ENCODE measurements around the gene EXOC1.
"Not testable (repeated sequence)": the region's sequence is repeated elsewhere in the genome, so short reads cannot be mapped to it uniquely, and the experiment has no call there.

Gene EXOC1

DNA sequence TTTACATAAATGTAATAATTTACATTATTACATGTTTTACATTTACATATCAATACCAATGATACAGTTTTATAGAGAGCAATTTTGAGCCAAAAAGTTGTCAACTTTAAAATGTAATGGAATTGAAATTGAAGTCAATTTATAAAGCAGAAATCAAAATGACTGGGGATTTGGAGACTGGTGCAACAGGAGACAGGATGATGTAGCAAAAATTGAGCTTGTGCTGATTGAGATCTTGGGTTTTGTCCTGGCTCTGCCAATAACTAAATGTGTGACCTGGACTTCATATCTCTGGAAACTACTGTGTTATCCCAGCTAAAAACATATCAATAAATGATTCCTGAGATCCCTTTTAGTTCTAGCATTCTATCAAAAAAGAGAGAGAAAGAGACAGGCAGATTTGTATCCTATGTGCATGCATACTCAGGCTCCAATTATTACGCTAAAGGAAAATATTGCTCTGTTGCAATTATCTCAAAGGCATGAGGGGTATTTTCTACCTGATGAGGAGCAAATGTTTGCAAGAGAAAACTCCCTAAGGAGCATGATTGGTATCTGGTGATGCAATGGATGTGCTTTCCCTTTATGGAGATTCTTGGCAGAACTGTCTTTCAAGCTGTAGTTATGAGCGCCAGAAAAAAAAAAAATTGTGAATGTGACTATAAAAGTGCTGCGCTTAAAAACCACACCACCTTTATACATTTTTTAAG, 19.2 kb upstream of the EXOC1 start:
- H3K36me3 Mint-ChIP-seq: no peaks in the 10 kb centered on the region
- peaks cover 29 to 33% of the 10 kb centered on the region in 2 donors for H3K27me3 Mint-ChIP-seq
- ATAC-seq (replicated peaks) (no peak), DNase-seq (no peak)
- no peaks in the 10 kb centered on the region for H3K4me1 Mint-ChIP-seq
- H3K4me3 Mint-ChIP-seq: no peak overlapping the region
- H3K9me3 Mint-ChIP-seq: peaks cover 8 to 9% of the 10 kb centered on the region in 2 donors
- no peak overlapping the region for H3K27ac Mint-ChIP-seq

DNA sequence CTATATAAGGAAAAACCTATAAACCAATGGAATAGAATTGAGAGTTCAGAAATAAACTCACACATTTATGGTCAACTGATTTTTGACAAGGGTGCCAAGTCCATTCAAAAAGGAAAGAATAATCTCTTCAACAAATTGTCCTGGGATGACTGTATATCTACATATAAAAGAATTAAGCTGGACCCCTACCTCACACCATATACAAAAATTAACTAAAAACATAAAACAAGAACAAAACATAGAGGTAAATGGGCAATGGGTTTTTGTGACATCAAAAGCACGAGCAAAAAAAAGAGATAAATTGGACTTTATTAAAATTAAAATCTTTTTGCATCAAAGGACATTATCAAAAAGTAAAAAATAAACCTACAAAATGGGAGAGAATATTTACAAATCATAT, 15.5 kb upstream of the EXOC1 start:
- Mint-ChIP-seq H3K9me3 (peaks cover 8 to 9% of the 10 kb centered on the region in 2 donors), H3K4me1 (no peaks in the 10 kb centered on the region), H3K4me3 (no peak overlapping the region), H3K27me3 (peaks cover 40 to 46% of the 10 kb centered on the region in 2 donors), H3K27ac (no peak overlapping the region), H3K36me3 (no peaks in the 10 kb centered on the region)
- DNase-seq: no peak
- ATAC-seq (replicated peaks): no peak

DNA sequence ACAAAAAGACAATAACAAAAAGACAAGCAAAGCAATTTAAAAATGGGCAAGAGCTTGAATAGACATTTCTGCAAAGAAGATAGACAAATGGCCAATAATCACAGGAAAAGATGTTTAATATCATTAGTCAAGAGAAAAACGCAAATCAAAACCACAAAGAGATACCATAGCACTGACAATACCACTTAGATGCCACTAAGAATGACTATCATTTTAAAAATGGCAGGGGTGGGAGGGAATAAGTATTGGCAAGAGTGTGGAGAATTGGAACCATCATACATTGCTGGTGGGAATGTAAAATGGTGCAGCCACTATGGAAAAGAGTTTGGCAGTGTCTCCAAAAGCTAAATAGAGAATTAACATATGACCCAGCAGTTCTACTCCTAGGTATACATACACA, 15.1 kb upstream of the EXOC1 start:
- ATAC-seq (replicated peaks) (no peak), DNase-seq (no peak)
- Mint-ChIP-seq H3K4me3 (no peak overlapping the region), H3K9me3 (peaks cover 8 to 9% of the 10 kb centered on the region in 2 donors), H3K36me3 (no peaks in the 10 kb centered on the region), H3K27me3 (peaks cover 40 to 49% of the 10 kb centered on the region in 2 donors), H3K27ac (no peak overlapping the region), H3K4me1 (no peaks in the 10 kb centered on the region)

DNA sequence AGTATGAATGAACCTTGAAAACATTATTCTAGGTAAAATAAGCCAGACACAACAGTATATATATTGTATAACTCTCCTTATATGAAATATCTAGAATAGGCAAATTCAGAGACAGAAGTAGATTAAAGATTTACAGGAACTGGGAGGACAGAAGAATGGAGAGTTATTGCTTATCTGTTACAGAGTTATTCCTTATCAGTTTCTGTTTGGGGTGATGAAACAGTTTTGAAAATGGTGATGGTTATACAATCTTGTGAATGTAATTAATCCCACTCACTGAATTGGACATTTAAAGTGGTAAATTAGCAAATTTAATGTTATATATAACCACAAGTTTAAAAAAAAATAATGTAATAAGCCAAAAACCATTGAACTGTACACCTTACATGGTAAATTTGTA, 14.5 kb upstream of the EXOC1 start:
- Mint-ChIP-seq H3K4me1 (no peaks in the 10 kb centered on the region), H3K27me3 (peaks cover 36 to 46% of the 10 kb centered on the region in 2 donors), H3K9me3 (peaks cover 8 to 9% of the 10 kb centered on the region in 2 donors), H3K36me3 (no peaks in the 10 kb centered on the region), H3K27ac (no peak overlapping the region), H3K4me3 (no peak overlapping the region)
- DNase-seq (no peak), ATAC-seq (replicated peaks) (no peak)

DNA sequence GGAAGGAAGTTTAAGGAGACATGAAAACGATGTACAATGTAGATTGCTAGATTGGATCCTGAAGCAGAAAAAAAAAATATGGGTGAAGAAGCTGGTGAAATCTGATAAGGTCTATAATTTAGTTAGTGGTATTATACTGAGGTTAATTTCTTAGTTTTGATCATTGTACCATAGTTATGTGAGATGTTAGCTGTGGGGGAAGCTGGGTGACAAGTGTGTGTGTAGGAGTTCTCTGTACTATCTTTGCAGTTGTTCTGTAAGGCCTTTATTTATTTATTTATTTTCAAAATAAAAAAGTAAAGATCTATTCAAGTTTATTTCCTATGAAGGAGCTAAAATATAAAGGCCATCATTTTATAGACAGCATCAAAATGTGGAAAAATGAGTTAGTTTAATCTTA, 12.5 kb upstream of the EXOC1 start:
- H3K4me1 Mint-ChIP-seq: no peaks in the 10 kb centered on the region
- no peak for ATAC-seq (replicated peaks)

DNA sequence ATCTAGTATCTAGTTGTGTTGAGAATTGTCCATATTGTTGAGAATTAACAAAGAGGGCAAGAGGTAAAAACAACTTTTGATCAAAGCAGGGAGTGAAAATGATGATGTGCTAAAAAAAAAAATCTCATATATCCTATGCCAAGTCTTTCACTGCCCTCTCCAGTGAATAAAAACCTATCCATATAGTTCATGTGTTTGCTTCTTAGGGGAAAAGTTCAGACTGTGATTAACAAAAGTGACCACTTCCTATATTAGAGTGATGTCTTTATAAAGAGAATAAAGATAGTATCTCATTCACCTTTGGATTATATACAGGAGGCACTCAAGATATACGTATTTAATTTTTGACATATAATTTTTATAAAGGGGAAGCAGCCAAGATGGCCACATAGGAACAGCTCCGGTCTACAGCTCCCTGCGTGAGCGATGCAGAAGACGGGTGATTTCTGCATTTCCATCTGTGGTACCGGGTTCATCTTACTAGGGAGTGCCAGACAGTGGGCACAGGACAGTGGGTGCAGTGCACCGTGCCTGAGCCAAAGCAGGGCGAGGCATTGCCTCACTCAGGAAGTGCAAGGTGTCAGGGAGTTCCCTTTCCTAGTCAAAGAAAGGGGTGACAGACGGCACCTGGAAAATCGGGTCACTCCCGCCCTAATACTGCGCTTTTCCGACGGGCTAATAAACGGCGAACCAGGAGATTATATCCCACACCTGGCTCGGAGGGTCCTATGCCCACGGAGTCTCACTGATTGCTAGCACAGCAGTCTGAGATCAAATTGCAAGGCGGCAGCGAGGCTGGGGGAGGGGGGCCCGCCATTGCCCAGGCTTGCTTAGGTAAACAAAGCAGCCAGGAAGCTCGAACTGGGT, 11.8 kb upstream of the EXOC1 start:
- not testable (repeated sequence) for H3K4me1 Mint-ChIP-seq; H3K36me3 Mint-ChIP-seq; H3K27ac Mint-ChIP-seq; H3K9me3 Mint-ChIP-seq; DNase-seq; ATAC-seq (replicated peaks); H3K4me3 Mint-ChIP-seq
- H3K27me3 Mint-ChIP-seq: peaks cover 32 to 34% of the 10 kb centered on the region in 2 donors

More for the DNA sequence above, 12.5 kb upstream of the EXOC1 start:
- no peaks in the 10 kb centered on the region for H3K36me3 Mint-ChIP-seq
- H3K9me3 Mint-ChIP-seq: peaks cover 3 to 5% of the 10 kb centered on the region in 2 donors
- DNase-seq: no peak
- no peak overlapping the region for H3K4me3 Mint-ChIP-seq
- no peak overlapping the region for H3K27ac Mint-ChIP-seq
- peaks cover 35 to 36% of the 10 kb centered on the region in 2 donors for H3K27me3 Mint-ChIP-seq

DNA sequence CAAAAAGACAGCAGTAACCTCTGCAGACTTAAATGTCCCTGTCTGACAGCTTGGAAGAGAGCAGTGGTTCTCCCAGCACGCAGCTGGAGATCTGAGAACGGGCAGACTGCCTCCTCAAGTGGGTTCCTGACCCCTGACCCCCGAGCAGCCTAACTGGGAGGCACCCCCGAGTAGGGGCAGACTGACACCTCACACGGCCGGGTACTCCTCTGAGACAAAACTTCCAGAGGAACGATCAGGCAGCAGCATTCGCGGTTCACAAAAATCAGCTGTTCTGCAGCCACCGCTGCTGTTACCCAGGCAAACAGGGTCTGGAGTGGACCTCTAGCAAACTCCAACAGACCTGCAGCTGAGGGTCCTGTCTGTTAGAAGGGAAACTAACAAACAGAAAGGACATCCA, 11.1 kb upstream of the EXOC1 start:
- DNase-seq; H3K36me3 Mint-ChIP-seq; H3K4me1 Mint-ChIP-seq; H3K9me3 Mint-ChIP-seq; ATAC-seq (replicated peaks); H3K4me3 Mint-ChIP-seq; H3K27ac Mint-ChIP-seq: not testable (repeated sequence)
- H3K27me3 Mint-ChIP-seq: peaks cover 32 to 34% of the 10 kb centered on the region in 2 donors

- Mint-ChIP-seq H3K9me3 (peaks cover 0 to 2% of the 10 kb centered on the region in 2 donors), H3K4me1 (peaks cover 4 to 5% of the 10 kb centered on the region in 2 donors), H3K4me3 (no peak overlapping the region), H3K27ac (no peak overlapping the region), H3K27me3 (peaks cover 6 to 17% of the 10 kb centered on the region in 2 donors), H3K36me3 (no peaks in the 10 kb centered on the region)
- DNase-seq (no peak), ATAC-seq (replicated peaks) (no peak)
Measured at GRCh38 chr4:55849724-55850123, 3.7 kb upstream of the EXOC1 start.

DNA sequence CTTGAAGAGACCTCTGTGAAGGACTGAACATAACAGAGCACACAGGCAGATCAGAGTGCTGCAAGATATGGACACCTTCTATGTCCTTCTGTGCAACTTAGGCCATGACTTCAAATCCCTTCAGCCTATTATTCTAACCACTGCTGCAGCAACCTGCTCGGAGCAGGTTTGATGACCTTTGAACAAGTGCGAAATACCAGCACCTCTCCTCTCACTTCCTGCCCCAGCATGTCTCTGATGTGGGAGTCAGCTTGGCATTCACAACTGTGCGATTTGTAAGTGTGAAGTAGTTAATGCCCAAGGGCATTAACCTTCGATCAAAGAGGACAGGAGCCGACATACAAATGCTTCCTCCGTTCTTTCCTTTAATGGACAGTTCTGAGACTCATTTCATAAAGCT, 1.6 kb upstream of the EXOC1 start:
- DNase-seq: no peak
- H3K4me3 Mint-ChIP-seq: no peak overlapping the region
- peaks cover 4 to 5% of the 10 kb centered on the region in 2 donors for H3K4me1 Mint-ChIP-seq
- H3K27me3 Mint-ChIP-seq: peaks cover 5 to 13% of the 10 kb centered on the region in 2 donors
- H3K36me3 Mint-ChIP-seq: peaks cover 2% of the 10 kb centered on the region in 2 donors
- ATAC-seq (replicated peaks): no peak
- H3K27ac Mint-ChIP-seq: no peak overlapping the region
- no peaks in the 10 kb centered on the region for H3K9me3 Mint-ChIP-seq

GRCh38 chr4:55854129-55854528, 681 bp downstream of the EXOC1 start:
- H3K36me3 Mint-ChIP-seq: peaks cover 9 to 12% of the 10 kb centered on the region in 2 donors
- H3K9me3 Mint-ChIP-seq: no peaks in the 10 kb centered on the region
- H3K27me3 Mint-ChIP-seq: peaks cover 5 to 10% of the 10 kb centered on the region in 2 donors
- no peak for DNase-seq
- H3K4me3 Mint-ChIP-seq: no peak overlapping the region
- peak; percentile 23 to 25 for ATAC-seq (replicated peaks)
- H3K27ac Mint-ChIP-seq: peak overlapping the region; percentile 85
- peaks cover 4 to 5% of the 10 kb centered on the region in 2 donors for H3K4me1 Mint-ChIP-seq

DNA sequence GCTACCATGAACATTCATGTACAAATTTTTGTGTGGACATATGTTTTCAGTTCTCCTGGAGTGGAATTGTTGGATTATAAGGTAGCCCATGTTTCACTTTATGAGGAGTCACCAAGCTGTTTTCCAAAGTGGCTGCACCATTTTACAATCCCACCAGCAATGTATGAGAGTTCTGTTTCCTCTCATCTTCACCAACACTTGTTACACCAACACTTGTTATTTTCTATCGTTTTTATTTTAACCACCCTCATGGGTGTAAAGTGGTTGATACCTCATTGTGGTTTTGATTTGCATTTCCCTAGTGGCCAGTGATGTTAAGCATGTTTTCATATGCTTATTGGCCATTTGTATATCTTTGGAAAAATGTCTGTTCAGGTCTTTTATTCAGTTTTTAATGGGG, 4.1 kb downstream of the EXOC1 start:
- H3K4me3 Mint-ChIP-seq: no peak overlapping the region
- peaks cover 16 to 20% of the 10 kb centered on the region in 2 donors for H3K36me3 Mint-ChIP-seq
- H3K9me3 Mint-ChIP-seq: no peaks in the 10 kb centered on the region
- ATAC-seq (replicated peaks): no peak
- no peak for DNase-seq
- H3K27me3 Mint-ChIP-seq: no peaks in the 10 kb centered on the region
- no peak overlapping the region for H3K27ac Mint-ChIP-seq
- peaks cover 4 to 5% of the 10 kb centered on the region in 2 donors for H3K4me1 Mint-ChIP-seq

DNA sequence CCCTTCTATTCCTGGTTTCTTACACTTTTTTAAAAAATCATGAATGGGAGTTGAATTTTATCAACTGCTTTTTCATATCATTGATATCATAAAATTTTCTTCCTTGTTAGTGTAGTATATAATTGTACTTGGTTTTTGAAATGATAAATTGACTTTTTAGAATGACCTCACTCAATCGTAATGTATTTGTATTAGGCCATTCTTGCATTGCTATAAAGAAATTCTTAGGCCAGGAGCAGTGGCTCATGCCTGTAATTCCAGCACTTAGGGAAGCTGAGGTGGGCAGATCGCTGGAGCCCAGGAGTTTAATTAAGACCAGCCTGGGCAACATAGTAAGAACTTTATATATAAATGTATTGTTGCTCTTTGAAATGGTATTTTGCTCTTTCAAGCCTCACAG, 6.3 kb downstream of the EXOC1 start:
- ATAC-seq (replicated peaks): no peak
- H3K27ac Mint-ChIP-seq: no peak overlapping the region
- H3K4me3 Mint-ChIP-seq: no peak overlapping the region
- H3K4me1 Mint-ChIP-seq: no peaks in the 10 kb centered on the region
- no peak for DNase-seq
- H3K27me3 Mint-ChIP-seq: no peaks in the 10 kb centered on the region
- no peaks in the 10 kb centered on the region for H3K9me3 Mint-ChIP-seq
- peaks cover 16 to 20% of the 10 kb centered on the region in 2 donors for H3K36me3 Mint-ChIP-seq

DNA sequence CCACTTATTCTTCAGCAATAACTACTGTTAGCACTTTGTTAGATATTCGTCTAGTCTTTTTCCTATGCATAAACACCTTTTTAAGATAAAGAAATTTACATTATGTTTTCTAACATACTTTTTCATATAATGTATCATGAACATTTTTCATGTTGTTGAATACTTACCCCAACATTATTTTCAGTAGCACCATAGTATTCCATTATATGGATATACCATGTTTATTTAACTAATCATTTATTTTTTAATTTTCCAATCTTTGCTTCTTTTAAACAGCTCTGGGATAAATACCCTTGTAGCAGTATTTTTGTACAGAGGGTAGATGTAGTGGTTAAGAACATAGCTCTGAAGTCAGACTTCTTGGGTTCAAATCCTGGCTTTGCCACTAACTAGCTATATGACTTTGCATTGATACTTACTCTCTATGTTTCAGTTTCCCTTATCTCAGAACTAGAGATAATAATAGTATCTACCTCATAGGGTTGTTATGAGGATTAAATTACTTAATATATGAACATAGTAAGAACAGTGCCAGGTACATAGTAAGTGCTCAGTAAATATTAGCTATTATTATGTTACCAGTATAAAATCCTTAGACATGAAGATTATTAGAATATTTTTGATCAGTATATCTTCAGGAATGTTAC, 11.3 kb downstream of the EXOC1 start:
- H3K36me3 Mint-ChIP-seq: peaks cover 11 to 25% of the 10 kb centered on the region in 2 donors
- no peaks in the 10 kb centered on the region for H3K9me3 Mint-ChIP-seq
- no peak overlapping the region for H3K27ac Mint-ChIP-seq
- DNase-seq (no peak), ATAC-seq (replicated peaks) (no peak)
- H3K4me1 Mint-ChIP-seq: peaks cover 5 to 16% of the 10 kb centered on the region in 2 donors
- no peaks in the 10 kb centered on the region for H3K27me3 Mint-ChIP-seq
- H3K4me3 Mint-ChIP-seq: no peak overlapping the region

- peaks cover 14 to 32% of the 10 kb centered on the region in 2 donors for H3K36me3 Mint-ChIP-seq
- no peak overlapping the region for H3K27ac Mint-ChIP-seq
- H3K4me1 Mint-ChIP-seq: peaks cover 5 to 16% of the 10 kb centered on the region in 2 donors
- ATAC-seq (replicated peaks) (no peak), DNase-seq (no peak)
- no peak overlapping the region for H3K4me3 Mint-ChIP-seq
- H3K27me3 Mint-ChIP-seq: no peaks in the 10 kb centered on the region
- no peaks in the 10 kb centered on the region for H3K9me3 Mint-ChIP-seq
Measured at GRCh38 chr4:55865228-55865806, 11.9 kb downstream of the EXOC1 start.

Measured in stimulated activated naive B cell treated with anti-CD40 and anti-IgM and Interleukin-4, amounts not matched to agents 10 μg/mL and 1 μg/mL and 100 μg/mL, for 72 hours (primary cell).